NCI-H226 (cell line): ENCODE results near the gene SPTBN2.

Experiments
- DNase-seq: peaks from one replicate; pipeline ENCODE4 v3.0.0-alpha.2; 2015

The SPTBN2 gene

DNA sequence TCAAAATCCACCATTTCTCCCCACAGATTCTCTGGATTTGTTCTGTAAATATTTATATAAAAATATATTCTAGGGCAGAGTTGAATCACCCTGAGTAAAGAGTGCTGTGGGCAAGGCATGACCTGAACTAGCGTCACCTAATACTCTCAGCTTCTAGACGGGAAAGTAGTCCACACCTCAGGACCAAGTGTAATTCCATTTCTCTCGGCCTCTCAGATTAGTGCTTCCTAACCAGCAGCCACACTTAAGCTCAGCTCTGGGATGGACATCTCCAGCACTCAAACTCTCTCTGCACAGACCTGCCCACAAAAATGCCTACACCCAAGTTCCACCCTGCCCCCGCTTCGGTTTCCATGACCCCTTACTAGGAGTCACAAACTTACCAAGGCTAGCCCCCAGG, 5.3 kb downstream of the SPTBN2 start:
- DNase-seq: no peak

DNA sequence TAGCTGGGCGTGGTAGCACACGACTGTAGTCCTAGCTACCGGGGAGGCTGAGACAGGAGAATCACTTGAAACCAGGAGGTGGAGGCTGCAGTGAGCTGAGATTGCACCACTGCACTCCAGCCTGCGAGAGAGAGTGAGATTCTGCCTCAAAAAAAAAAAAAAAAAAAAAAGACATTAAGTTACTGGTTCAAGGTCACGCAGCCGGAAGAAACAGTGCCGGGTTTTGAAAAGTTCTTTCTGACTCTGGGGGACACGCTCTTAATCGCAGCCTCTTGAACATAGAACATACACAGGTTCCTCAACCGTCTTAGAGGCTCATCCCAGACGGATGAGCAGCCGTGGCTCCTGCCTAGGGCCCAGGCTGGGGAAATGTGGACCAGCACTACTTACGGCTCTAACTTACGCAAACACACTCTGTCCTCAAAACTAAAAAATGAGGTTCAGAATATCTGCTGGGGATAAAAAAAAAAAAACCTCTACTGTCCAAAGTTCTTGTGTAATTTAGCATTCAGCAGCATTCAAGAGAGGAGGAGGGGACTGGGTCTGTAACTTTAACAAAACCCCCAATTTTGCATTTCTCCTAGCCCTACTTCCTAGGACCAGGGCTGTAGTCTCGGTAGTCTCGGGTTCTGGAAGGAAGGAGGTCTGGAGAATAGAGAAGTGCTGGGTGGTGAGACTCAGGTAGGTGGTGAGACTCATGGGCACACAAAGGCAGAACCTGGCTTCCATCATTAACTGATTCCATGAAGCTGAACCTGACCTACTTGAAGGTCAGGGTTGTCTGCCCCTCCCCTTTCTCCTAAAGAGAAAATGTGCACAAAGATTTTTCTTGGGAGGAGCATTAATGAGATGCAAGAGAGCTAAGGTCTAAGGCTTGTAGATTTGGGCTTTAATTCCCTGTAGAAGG, 6.0 kb downstream of the SPTBN2 start:
- no peak for DNase-seq

DNA sequence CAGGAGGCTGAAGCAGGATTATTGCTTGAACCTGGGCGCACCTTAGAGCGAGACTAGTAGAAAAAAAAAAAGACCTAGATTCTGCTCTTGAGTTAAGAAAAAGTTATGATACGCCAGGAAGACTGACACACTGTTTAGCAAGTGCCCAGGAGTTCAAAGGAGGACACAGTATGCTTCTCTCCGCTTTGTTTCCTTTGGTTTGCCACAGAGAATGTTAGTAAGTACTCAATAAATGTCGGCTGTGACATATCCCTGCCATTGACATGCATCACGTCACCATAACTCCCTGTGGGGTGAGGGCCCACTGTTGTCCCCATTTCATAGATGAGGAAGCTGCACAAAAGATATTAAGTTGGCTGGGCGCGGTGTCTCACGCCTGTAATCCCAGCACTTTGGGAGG, 7.1 kb downstream of the SPTBN2 start:
- no peak for DNase-seq

DNA sequence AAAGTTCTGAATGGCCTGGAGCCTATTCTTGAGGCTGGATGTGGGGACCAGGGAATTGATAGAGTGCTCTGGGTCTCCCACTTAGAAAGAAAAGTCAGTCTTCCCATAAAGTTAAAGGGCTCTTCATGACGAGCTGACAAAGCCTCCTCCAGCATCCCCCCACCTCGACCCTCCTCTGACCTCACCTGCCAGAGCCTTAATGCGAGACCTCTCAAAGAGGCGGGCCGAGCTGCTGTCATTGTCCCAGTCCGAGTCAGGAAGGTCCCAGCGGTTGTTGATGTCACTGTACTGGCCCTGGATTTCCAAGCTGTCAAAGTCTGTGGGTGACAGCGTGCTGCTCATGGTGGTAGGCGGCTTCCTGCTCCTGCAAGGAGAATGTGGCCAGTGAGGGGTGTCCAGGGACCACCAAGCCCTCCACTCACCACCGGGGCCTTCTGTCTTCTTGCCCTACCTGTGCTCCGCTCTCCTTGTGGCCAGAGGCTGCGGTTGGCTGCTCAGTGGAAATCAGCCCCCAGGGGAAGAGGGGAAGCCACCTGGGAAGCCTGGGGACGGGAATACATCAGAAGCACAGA, 8.0 kb downstream of the SPTBN2 start:
- DNase-seq: no peak

DNA sequence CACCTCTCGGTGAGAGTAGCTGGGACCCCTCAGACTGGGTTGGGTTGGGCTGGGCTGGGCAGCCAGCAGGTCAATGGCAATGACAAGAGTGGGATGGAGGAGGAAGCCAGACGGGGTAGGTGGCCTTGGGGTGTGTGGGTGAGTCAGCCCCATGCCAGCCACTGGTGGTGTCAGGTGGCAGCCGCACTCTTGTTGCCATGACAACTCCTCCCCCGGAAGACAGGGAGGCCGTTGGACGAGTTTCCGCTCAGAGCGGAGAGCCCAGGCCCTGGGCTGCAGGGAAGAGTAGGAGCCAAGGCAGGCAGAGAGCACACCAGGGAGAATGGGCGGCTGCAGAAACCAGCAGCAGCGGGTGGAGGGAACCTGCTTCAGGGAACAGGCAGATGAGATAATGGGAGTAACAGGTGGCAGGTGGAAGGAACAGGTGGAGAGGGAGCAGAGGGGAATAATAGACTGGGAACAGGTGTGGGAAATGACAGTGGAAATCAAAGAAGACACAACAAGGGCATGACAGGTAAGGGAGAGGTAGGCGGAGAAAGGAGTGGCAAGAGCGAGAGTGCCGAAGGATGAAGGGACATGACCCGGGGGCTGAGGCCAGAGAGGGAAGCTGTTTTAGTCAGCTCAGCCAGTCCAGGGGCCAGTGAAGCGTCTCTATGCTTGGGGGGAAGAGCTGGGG, 8.7 kb downstream of the SPTBN2 start:
- no peak for DNase-seq

DNA sequence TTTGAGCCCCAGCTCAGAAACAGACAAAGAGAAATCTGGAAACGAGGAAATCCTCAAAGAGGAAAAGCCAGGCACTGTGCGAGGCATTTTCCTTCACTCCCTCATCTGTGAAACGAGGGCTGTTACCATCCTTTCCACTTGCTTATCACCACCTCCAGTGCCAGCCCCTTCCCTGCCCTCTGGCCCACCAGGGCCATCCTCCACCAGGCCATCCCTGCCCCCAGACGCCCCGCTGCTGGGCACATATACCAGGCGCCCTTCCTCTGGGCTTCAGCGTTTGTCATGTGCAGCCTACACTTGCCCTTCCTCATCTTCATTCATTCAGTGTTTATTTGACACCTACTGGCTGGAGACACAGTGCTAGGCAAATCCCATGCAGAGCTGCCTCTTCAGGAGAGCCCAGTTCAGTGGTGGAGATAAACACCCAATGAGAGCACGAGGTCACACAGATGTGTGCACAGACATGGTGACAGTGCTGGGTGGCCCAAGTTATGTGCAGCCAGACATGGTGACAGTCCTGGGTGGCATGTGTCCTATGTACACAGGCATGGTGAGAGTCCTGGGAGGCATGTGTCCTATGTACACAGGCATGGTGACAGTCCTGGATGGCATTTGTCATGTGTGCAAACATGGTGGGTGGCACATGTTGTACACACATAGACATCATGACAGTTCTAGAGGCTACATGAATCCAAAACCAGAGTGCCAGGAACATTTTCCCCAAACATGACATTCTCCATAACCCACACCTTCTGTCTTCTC, 9.7 kb downstream of the SPTBN2 start:
- DNase-seq: no peak

DNA sequence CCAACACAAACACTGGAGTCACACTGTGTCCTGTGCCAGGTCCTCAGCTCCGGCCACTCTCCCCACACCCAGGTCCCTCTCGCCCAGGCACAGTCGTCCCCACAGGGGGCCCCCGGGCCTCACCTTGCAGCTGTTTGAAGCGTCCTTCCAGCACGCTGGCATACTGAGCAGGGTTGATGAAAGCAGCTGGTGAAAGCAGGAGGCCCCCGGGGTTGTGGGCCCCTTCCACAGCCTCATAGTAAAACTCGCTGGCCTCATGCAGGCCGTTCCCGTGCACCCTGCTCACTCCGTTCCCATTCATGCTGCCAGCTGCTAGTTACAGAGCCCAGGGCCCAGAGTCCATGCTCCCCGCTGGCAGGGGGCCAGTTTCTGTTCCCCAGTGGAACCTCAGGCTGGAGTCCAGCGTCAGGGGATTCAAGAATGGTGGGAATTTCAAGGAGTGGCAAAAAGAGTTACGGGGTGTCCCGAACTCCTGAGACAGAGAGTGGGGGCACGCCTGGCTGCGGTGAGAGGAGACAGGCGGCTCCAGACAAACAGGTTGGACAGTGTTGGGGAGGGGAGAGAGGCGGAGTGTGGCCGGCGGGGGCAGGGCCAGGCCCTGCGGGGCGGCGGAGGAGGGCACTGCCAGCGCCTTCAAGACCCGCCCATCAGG, 10.6 kb downstream of the SPTBN2 start:
- DNase-seq: no peak

DNA sequence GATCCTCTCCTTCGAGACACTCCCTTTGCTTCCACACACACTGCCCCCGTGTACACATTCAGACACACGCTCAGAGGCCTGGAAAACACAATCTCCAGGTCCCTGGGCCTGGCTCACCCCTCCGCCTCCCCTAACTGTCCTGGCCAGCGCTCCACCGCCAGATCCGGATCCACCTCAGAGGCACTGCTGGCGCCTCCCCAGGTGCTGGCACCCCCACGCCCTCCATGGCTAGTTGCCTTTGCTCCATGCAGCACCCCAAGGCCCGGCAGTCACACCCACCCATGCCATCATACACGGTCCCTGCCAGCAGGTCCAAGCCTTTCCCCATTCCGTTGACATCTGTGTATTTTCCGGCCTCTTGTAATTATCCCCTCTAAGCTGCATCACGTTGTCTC, 11.1 kb downstream of the SPTBN2 start:
- no peak for DNase-seq

DNA sequence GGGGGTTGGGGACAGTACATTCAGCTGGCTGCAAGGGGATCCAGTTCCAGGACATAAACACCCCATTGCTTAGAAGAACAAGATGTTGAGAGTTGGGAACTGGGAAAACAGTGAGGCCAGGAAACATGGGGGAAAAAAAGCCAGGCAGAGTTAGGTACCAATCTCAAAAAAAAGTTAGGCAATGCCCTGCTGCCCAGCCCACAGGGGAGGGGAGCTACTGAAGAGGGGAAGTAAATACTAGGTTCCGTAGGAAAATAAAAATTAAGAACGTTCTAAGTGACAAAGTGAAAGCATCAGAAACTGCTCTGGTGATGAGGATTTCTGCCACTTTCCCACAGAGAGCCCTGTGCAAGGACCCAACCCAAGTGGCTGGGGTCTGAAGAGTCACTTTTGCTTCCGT, 12.0 kb downstream of the SPTBN2 start:
- no peak for DNase-seq

DNA sequence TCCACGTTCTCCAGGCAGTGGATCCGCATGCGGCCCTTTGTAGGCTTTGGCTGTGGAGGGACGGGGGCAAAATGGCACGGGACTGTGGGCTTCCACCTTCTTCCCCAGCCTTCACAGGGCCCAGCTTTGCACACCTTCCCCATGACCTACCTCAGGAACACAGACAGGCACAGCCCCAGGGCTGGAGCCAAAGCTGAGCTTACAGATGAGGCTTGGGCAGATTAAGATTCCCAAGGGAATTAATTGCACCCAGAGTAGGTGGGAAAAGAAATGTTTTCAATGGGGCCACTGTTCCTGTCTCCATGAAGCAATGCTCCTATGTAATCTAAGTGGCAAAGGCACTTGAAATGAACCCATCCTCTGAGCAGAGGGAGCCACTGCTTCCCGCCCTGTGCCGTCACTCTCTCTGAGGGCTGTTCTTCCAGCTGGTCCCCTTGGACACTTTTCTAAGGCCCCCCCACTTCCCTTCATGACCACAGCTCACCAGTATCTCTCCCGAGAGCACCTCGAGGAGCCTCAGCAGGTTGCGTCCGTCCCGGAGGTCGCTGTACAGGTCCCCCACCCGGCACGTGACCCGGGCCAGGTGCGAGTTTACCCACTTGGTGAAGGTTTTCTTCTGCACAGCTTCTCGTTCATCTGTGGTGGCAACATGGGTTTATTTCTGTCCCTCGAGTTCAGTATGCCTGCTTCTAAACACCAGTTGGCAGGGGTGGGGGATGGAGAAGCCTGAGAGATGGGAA, 13.5 kb downstream of the SPTBN2 start:
- DNase-seq: no peak

DNA sequence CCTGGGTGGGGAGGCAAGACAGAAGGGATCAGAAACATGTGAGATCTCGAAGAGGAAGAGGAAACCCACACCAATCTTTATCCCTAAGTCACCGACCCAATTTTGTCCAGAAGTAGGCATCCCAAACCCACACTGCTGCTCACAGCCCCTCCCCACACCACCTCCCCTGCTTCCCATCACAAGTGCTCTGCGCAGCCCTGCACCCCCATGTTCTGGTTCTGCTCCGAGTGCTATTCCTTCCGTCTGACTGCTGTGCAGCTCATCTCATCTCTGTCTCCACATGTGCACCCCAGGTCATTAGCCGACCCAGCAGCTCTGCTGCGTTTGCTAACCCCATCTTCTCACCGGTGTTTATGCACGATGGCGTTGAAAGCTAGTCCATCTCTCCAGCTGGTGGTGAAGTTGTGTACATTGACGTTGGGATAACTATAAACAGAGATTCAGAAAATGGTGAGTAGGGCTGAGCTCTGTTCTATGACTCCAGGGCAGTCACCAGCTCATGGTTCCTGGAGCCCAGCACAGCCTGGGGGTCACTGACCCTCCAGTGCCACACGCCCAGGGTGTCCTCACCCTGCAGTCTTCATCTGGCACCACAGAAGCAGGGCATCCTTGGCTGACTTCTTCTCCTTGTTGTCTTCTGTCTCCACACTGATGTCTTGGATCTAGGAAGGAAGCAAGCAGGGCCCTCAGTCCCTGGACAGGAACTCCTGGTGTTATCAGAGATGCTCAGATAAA, 15.1 kb downstream of the SPTBN2 start:
- no peak for DNase-seq

DNA sequence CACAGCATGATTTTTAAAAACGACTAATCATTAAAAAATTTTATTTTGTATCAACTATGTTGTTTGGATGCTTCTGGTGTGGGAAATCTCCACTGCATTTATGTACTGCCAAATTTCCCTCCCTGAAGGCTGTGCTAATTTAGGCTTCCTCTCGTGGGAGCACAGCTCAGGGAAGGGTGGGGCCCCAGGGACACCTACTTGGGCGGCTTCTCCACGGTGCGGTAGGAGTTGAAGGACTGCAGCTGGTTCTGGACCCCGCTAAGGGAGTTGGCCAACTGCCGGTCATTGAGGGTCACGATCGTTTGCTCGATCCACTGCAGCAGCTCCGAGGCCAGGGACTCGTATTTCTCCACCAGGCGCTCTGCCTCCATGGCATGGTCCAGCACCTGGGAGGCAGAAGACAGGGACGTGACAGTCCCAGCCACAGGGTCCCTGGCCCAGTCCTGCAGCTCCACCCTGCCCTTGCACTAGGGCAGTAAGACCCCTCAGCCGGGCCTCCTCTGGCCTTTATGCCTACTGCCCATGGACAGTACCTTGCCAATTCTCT, 18.6 kb downstream of the SPTBN2 start:
- DNase-seq: no peak

DNA sequence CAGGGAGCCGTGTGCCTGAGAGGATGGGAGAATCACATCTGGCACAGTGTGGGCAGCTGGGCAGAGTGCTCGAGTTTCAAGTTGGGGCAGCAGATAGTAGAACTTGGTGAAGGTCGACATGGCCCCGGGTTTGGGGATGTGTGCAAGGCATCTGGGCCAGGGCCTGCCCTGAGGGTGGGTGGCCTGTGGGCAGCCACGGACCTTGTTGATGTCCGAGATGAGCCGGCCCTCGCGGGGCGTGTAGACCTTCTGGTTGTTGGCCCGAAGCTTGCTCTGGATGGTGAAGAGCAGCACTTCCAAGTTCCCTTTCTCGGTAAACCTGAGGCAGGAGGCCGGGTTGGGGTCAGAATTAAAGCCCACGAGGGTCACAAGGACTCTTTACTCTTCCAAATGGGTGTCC, 20.3 kb downstream of the SPTBN2 start:
- DNase-seq: no peak

DNA sequence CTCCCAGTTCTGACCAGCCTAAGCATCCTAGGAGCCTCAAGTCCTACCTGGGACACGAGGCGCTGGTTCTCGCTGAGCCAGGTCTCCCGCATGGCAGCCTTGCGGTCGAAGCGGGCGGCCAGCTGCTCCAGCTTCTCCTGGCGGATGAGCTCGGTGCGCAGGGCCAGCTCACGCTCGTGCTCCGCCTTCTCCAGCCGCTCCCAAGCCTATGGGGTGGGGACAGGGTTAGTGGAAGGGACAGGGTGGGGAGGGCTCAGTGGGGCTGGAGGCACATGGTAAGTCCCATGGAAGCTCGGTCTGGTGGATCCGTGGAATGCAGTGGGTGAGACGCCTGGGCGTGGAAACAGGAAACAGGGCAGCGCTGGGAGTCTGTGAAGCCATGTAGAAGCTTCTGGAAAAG, 20.9 kb downstream of the SPTBN2 start:
- no peak for DNase-seq

DNA sequence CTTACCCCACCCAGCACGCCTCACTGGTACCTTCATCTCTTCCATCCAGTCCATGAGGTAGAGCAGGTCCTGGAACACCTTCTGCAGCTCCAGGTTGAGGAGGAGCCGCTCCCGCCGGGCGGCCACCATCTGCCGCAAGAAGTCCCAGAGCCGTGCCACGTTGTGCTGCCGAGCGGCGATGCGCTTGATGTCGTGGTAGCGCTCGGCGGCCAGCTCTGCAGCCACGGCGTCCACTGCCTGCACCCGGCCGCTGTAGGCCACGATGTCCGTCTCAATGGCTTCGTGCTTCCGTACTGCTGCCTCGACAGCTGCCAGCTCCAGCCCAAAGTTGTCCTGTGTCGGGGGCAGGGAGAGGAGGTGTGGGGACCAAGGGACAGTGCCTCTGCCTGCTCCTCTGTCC, 21.5 kb downstream of the SPTBN2 start:
- no peak for DNase-seq

DNA sequence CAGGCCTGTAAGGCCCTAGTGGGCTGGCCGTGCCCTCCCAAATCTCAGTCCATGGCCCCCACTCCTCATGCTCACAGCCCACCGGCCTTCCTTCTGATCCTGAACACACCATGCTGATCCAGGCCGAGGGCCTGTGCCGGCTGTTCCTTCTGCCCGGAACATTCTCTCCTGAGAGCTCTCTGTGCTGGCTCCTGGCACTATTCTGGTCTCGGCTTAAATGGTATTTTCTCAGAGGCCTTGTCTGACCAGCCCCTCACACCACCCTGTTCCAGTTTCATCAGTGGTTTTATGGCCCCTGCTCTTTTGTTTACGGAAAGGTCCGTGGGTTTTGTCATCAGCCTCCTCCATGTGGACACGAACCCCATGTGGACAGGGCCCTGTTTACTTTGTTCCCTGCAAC, 22.0 kb downstream of the SPTBN2 start:
- no peak for DNase-seq

DNA sequence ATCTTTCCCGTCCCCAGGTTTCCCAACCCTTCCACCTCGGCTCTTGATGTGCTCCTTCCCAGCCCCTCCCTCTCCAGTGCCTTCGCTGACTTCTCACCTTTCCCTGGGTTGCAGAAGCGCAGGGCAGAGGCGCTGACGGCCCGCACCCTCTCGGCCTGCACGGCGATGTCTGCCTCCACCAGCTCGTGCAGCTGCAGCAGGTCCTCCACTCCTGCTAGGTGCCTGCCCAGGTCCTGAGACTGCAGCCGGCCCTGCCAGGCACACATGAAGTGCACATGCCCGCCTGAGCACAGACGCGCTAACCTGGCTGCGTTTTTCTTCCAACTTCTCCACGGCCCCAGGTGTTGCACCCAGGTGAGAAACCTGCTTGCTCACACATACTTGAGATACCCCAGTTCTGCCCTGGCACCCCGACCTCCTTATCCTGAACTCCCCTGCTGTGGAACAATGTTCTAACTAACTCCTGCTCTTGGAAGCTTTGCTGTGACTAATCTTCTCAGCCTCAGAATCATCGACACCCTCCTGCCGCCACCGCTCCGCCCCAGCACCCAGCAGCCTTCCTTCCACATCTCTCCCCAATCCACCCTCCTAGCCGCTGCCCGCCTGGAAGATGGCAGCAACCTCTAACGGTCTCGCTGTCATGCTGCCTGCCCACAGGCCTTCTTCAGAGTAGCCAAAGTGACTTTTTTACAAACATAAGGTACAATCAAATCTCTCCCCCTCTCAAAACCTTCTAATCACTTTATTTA, 23.3 kb downstream of the SPTBN2 start:
- DNase-seq: no peak

DNA sequence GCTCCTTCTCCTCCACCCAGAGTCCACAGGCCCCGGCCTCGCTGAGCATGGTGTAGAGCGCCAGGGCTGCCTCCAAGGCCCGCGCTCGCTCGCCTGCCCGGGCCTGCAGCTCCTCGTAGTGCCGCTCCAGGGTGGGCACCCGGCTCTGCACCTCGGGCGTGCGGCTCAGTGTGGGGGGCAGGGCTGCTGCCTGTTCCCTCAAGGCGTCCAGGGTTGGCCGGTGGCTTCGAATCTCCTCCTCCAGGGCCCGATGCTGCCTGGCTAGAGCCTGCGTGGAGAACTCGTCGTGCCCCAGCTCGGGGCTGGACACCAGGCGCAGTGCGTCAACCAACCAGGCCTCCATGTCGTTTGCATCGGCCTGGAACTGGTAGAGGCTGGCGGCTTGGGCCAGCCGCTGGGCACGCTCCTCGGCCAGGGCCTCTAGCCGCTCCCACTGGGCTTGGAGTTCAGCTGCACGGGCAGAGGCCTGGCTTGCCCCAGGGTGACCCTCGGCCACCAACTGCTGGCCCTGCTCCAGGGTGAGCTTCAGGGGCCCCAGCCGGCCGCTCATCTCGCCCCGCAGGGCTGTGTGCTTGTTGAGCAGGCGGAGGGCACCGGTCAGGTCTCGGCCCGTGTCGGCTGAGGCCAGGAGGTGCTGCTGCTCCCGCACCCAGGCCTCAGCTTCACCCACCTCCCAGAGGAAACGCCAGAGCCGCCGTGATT, 24.2 kb downstream of the SPTBN2 start:
- no peak for DNase-seq

DNA sequence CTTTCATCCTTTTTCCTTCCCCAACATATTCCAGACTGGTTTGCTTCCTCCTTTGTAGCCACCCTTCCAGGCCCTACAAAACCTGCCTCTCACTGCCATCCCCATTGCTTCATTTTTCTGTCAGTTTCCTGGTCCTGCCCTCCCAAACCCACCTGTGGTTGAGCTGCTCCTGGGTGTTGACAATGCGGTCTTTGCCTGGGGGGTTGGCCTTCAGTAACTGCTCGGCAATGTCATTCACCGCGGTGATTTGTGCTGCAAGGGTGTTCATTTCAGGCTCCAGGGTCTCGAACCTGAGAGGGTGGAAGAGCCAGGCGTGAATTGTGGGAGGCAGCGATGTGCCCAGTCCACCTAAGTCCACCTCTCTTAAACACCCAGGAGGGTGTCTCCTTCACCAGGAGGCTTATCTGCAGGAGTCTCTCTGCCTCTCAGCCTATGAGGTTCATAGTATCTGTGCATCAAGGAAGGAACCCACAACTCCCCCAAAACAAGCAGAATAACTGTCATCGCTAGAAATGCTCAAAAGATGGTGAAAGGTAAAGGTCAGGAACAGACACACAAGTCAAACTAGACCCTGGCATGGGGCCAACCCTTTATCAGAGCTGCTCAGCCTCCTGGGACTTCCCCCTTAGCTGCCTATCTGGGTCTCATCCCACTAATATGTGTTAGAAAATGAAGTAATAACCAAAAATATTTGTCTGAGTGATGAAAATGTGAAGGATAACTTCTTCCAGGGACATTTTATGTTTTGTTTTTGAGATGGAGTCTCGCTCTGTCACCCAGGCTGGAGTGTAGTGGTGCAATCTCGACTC, 27.4 kb downstream of the SPTBN2 start:
- DNase-seq: no peak
